Peyer's patch (tissue), 4 donors: Measurements from ENCODE around the gene KCNMA1.

ENCODE experiments used
- POLR2A ChIP-seq, 2 donors: fragments of 450-650 bp; IDR thresholded peaks; one replicate each; pipeline ENCODE4 v1.5.1; 2017; ENCODE audit warnings: antibody characterized with exemption in 2 of 2, mild to moderate bottlenecking in 2 of 2, moderate library complexity in 2 of 2
- TF ChIP-seq, protein P1 (sequence below), 6 experiments: fragments of 450-650 bp in 4 of 6; fragments of 200-600 bp in 2 of 6; sonication (generic) in 1 of 6; IDR thresholded peaks; one replicate each; pipeline ENCODE4 v1.5.1; 2017 to 2019; ENCODE audit warnings: antibody characterized with exemption in 6 of 6, mild to moderate bottlenecking in 3 of 6, moderate library complexity in 1 of 6

GRCh38 chr10:77274046-77274795, 363.4 kb downstream of the KCNMA1 start:
- no peak for TF ChIP-seq POLR2A (IDR thresholded peaks at IDR 0.05)
- TF ChIP-seq, protein P1, sequence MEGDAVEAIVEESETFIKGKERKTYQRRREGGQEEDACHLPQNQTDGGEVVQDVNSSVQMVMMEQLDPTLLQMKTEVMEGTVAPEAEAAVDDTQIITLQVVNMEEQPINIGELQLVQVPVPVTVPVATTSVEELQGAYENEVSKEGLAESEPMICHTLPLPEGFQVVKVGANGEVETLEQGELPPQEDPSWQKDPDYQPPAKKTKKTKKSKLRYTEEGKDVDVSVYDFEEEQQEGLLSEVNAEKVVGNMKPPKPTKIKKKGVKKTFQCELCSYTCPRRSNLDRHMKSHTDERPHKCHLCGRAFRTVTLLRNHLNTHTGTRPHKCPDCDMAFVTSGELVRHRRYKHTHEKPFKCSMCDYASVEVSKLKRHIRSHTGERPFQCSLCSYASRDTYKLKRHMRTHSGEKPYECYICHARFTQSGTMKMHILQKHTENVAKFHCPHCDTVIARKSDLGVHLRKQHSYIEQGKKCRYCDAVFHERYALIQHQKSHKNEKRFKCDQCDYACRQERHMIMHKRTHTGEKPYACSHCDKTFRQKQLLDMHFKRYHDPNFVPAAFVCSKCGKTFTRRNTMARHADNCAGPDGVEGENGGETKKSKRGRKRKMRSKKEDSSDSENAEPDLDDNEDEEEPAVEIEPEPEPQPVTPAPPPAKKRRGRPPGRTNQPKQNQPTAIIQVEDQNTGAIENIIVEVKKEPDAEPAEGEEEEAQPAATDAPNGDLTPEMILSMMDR (IDR thresholded peaks at IDR 0.05), result no peak
